GM21528 (cell line): ENCODE measurements around the gene TCEAL3.
"Not testable (repeated sequence)": the region's sequence is repeated elsewhere in the genome, so short reads cannot be mapped to it uniquely, and the experiment has no call there.

Experiments
- ATAC-seq: cut with Tn5 transposase; IDR thresholded peaks from one replicate; pipeline ENCODE4 v1.9.1; 2021; ENCODE audit warnings: mild to moderate bottlenecking, moderate library complexity; ENCODE audit not compliant: unreplicated experiment, low FRiP score

Gene TCEAL3

GRCh38 chrX:103659460-103659859, 51.7 kb downstream of the TCEAL3 start:
- not testable (repeated sequence) for ATAC-seq
